ENCODE measurements around the gene MYO15A. TPM values are rescaled to one million over a fixed set of nuclear protein-coding genes. Genes with fewer than 3 reads are reported as not detected.

The MYO15A gene
- total RNA-seq, 2 experiments from 2014 or later, result 0.23 to 0.35 TPM

DNA sequence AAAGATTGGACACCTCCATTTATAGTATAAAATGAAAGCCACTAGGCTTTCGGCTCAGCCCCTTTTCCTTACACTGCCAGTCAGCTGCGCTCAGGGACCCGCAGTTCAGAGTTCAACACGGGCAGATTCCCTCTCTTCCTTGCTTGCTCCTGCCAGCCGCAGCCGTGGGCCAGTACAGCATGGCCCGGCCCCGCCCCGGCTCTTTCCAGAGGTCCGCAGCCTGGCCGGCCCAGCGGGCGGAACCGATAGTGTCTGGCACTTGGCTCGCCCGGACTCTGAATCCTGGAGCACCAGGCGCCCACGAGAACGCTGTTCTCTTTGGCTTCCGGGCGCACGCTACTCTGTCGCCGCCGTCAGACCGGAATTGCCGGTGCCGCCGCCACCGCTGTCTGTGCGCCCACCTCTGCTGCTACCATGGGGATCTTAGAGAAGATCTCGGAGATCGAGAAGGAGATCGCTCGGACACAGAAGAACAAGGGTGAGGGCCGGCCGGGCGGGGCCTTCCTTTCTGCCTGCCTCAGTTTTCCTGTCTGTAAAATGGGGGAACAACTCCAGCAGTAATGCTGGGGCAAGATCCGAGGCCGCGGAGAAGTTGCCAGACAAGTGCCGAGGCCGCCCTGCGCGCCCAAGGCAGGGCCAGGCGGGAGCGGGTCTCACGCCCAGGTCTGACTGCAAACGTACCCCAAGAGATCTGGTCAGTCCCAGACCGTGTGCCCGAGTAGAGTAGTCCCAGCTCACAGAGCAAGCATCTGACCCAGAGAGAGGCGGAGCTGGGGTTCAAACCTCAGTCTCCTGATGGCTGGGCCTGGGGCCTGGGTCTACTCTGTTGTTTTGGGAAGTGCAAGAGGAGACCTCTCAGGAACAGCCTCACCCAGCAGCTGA, 20.7 kb upstream of the MYO15A start, which contains the start of gene DRG2:
Gene DRG2, plus strand, starts transcription at position 339 of the 882 bp plus-strand sequence. Its CDS starts 76 bp downstream, at position 415.
- CTCF ChIA-PET, result interaction anchor here (0.5 to 1.4 kb wide), 3 partner anchors 11 to 732 kb away, joined by 3 to 5 read pairs (median 3); no protein-coding TSS in a partner anchor
- Mint-ChIP-seq H3K27me3 (no peaks in the 10 kb centered on the region), H3K4me3 (peak within 1 kb of the TSS; percentile 99), H3K4me1 (peaks cover 25% of the 10 kb centered on the region), H3K36me3 (ENCODE audit: low read depth) (peaks cover 7% of the 10 kb centered on the region), H3K9me3 (no peaks in the 10 kb centered on the region), H3K27ac (peak within 1 kb of the TSS; percentile 99)
- peak; percentile 86 for DNase-seq
- POLR2A ChIA-PET, result no interaction called here

DNA sequence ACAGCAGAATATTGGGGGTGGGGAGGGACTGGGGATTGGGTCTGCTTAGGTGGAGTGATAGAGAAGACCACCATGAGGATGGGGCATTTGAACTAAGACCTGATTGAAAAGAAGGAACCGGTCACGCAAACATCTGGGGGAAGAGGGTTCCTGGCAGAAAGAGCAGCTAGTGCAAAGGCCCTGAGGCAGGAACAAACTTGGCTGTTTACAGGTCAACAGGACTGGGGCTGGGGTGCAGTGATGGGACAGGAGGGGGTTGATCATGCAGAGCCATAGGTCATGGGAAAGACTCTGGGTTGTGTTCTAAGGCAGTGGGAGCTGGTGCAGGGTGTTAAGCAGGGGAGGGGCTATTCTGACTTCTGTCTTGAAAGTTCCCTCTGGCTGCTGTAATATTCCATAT, 18.9 kb upstream of the MYO15A start:
- POLR2A ChIA-PET, result no interaction called here
- Mint-ChIP-seq H3K9me3 (no peaks in the 10 kb centered on the region), H3K36me3 (ENCODE audit: low read depth) (peaks cover 21% of the 10 kb centered on the region)

DNA sequence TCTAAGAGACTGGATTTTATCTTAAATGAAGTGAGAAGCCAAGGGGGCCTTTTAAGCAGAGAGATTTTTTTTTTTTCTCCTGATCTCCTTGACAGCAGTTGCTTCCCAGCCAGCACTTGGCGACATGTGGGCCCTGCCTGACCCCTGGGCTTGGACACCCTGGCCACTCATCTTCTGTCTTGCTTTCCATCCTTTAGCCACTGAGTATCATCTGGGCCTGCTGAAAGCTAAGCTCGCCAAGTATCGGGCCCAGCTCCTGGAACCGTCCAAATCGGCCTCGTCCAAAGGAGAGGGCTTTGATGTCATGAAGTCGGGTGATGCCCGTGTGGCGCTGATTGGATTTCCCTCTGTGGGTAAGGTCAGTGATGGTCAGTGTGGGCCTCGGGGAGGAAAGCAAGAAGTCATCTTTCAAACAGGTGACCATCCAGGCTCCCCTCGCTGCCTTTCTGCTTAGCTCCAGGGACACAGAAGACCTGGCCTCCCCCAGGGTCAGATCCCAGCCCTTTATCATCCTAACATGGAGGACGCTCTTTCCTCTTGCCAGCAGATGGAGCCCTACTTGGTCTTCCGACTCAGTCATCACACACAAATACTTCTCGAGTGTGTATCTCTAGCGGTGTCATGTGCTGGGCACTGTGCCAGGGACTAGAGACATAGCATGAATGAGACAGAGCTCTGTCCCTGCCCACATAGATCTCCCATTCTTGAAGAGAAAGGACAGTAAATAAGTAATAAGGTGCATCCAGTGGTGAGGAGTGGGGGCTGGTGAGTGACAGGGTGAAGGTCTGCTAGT, 14.7 kb upstream of the MYO15A start:
- H3K4me3 Mint-ChIP-seq, result no peak overlapping the region

More for the DNA sequence above, 18.9 kb upstream of the MYO15A start:
- peaks cover 27% of the 10 kb centered on the region for H3K4me1 Mint-ChIP-seq
- no peaks in the 10 kb centered on the region for H3K27me3 Mint-ChIP-seq
- no peak for DNase-seq
- CTCF ChIA-PET, result no interaction called here
- H3K27ac Mint-ChIP-seq, result no peak overlapping the region
- H3K4me3 Mint-ChIP-seq, result peak overlapping the region; percentile 99

DNA sequence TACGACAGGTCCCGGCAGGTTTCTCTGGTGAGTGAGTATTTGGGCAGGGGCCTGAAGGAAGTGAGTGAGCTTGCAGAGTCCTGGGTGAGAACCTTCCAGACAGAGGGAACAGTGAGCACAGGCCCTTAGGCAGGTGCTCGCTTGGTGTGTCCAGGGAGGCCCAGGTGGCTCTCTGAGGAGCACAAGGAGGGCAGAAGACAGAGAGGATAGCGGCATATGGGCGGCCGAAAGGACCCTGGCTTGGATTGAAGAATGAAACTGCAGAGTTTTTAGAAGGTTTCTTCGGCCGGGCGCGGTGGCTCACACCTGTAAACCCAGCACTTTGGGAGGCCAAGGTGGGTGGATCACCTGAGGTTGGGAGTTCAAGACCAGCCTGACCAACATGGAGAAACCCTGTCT, 14.1 kb upstream of the MYO15A start:
- POLR2A ChIA-PET, result no interaction called here

More for the DNA sequence above, 14.7 kb upstream of the MYO15A start:
- peaks cover 34% of the 10 kb centered on the region for H3K36me3 Mint-ChIP-seq (ENCODE audit: low read depth)
- H3K4me1 Mint-ChIP-seq, result peaks cover 16% of the 10 kb centered on the region
- ChIA-PET CTCF (no interaction called here), POLR2A (no interaction called here)
- no peaks in the 10 kb centered on the region for H3K27me3 Mint-ChIP-seq
- DNase-seq, result no peak
- H3K9me3 Mint-ChIP-seq, result no peaks in the 10 kb centered on the region
- H3K27ac Mint-ChIP-seq, result peak overlapping the region; percentile 10

DNA sequence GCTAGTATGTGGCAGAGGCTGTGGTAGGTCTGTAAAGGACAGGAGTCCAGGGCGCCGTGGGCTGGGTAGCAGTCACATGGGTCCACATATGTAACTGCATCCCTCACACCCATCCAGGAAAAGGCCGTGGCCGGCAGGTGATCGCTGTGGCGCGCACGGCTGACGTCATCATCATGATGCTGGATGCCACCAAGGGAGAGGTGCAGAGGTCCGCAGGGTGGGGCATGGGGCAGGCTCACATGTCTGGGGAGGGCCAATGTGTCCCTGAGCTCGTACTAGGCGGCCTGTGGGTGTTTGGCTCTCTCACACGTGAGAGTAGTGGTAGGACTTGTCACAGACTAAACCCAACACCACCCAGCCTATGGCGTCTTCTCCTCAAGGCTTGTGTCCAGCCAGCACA, 9.0 kb upstream of the MYO15A start:
- Mint-ChIP-seq H3K27ac (no peak overlapping the region), H3K9me3 (no peaks in the 10 kb centered on the region), H3K36me3 (ENCODE audit: low read depth) (peaks cover 15% of the 10 kb centered on the region), H3K27me3 (no peaks in the 10 kb centered on the region), H3K4me3 (no peak overlapping the region), H3K4me1 (peaks cover 2% of the 10 kb centered on the region)
- DNase-seq, result no peak
- ChIA-PET CTCF (interaction anchor here (0.6 to 1.5 kb wide), 3 partner anchors 13 to 1767 kb away, joined by 3 to 5 read pairs (median 3); no protein-coding TSS in a partner anchor), POLR2A (no interaction called here)

More for the DNA sequence above, 14.1 kb upstream of the MYO15A start:
- no peak overlapping the region for H3K4me3 Mint-ChIP-seq
- peaks cover 34% of the 10 kb centered on the region for H3K36me3 Mint-ChIP-seq (ENCODE audit: low read depth)
- peaks cover 12% of the 10 kb centered on the region for H3K4me1 Mint-ChIP-seq
- CTCF ChIA-PET, result interaction anchor here (1.3 kb wide), 1 partner anchor 35 kb away, joined by 3 read pairs; no protein-coding TSS in a partner anchor
- H3K9me3 Mint-ChIP-seq, result no peaks in the 10 kb centered on the region
- DNase-seq, result no peak
- H3K27ac Mint-ChIP-seq, result peak overlapping the region; percentile 10
- no peaks in the 10 kb centered on the region for H3K27me3 Mint-ChIP-seq

DNA sequence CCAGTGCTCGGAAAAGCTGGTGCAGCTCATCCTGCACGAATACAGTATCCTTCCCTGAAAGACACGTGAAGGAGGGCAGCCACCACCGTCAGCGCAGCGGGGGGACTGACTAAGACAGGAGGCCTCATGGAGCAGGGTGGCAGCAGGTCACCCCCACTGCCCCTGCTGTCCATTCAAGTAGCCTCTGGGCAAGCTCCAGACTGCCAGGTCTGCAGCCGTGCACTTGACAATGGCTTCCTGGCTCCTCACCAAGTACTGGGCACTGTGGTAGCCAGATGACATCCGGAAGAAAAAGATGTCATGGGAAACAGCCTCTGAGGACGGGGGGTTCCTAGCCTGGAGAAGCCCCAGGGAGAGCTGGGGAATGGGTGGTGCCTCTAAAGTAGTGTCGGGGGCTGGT, 7.9 kb upstream of the MYO15A start:
- ChIA-PET CTCF (no interaction called here), POLR2A (no interaction called here)
- Mint-ChIP-seq H3K27ac (no peak overlapping the region), H3K27me3 (no peaks in the 10 kb centered on the region), H3K4me1 (peaks cover 2% of the 10 kb centered on the region), H3K4me3 (no peak overlapping the region), H3K36me3 (ENCODE audit: low read depth) (peaks cover 12% of the 10 kb centered on the region), H3K9me3 (no peaks in the 10 kb centered on the region)
- no peak for DNase-seq

DNA sequence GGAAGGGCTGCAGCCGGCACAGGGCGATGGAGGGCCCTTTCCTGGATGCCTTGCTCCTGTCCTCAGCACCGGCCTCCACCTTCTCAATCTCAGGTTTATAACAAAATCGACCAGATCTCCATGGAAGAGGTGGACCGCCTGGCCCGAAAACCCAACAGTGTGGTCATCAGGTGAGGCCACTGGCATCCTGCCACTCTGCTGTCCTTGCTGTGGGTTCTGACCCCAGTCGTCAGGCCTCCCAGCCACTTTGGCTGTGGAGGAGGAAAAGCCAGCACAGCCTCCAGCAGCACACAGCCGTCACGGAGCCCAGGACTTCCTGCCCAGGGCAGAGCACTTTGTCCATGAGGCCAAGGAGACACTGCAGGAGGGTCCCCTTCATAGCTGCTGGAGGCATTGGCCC, 6.7 kb upstream of the MYO15A start:
- no peaks in the 10 kb centered on the region for H3K9me3 Mint-ChIP-seq
- no peak overlapping the region for H3K27ac Mint-ChIP-seq
- ChIA-PET CTCF (no interaction called here), POLR2A (interaction anchor here (0.5 kb wide), 1 partner anchor 91 kb away, joined by 3 read pairs; no protein-coding TSS in a partner anchor)
- peaks cover 1% of the 10 kb centered on the region for H3K36me3 Mint-ChIP-seq (ENCODE audit: low read depth)
- H3K4me3 Mint-ChIP-seq, result no peak overlapping the region
- H3K4me1 Mint-ChIP-seq, result no peaks in the 10 kb centered on the region
- no peaks in the 10 kb centered on the region for H3K27me3 Mint-ChIP-seq
- no peak for DNase-seq

DNA sequence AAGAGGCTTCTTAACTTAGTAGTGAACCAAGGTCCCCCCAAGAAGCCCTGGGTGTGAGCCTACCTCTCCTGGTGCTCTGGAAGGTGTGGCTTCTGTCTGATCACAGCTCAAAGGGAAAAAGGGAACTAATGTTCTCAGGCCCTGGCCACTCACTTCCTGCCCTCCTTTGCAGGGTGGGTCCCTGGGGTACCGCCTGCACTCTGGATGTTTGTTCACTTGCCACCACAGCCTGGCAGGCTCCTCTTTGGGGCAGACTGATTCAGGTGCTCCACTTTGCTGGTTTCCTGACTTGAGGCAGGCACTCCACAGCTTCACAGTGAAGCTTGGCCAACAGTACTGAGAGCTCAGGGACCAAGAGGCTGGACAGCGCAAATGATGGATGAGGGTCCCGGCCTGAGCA, 5.9 kb upstream of the MYO15A start:
- H3K36me3 Mint-ChIP-seq (ENCODE audit: low read depth), result no peaks in the 10 kb centered on the region
- no peak overlapping the region for H3K4me3 Mint-ChIP-seq
- H3K9me3 Mint-ChIP-seq, result no peaks in the 10 kb centered on the region
- ChIA-PET CTCF (no interaction called here), POLR2A (no interaction called here)
- no peak for DNase-seq
- H3K4me1 Mint-ChIP-seq, result no peaks in the 10 kb centered on the region
- H3K27ac Mint-ChIP-seq, result no peak overlapping the region
- H3K27me3 Mint-ChIP-seq, result no peaks in the 10 kb centered on the region

DNA sequence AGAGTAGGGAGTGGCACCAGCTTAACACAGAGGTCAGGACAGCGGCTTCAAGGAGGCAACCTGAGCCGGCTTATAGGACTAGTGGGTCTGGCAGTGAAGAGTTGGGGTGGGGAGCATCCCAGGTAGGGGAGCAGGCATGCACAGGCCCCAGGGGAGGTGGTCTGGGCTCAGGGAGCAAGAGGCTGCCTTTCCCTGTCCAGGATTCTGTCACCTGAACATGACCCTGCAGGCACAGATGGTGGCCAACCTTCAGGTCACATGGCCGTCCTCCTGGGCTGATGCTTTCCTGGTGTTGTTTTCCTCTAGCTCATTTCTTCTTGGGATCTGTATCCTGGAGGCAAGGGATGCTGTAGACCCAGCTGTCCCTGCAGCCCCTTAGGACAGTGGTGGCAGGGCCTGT, 3.5 kb upstream of the MYO15A start:
- ChIA-PET CTCF (no interaction called here), POLR2A (no interaction called here)
- no peaks in the 10 kb centered on the region for H3K27me3 Mint-ChIP-seq
- no peak overlapping the region for H3K4me3 Mint-ChIP-seq
- H3K27ac Mint-ChIP-seq, result no peak overlapping the region
- no peaks in the 10 kb centered on the region for H3K36me3 Mint-ChIP-seq (ENCODE audit: low read depth)
- no peak for DNase-seq
- no peaks in the 10 kb centered on the region for H3K4me1 Mint-ChIP-seq
- H3K9me3 Mint-ChIP-seq, result no peaks in the 10 kb centered on the region

DNA sequence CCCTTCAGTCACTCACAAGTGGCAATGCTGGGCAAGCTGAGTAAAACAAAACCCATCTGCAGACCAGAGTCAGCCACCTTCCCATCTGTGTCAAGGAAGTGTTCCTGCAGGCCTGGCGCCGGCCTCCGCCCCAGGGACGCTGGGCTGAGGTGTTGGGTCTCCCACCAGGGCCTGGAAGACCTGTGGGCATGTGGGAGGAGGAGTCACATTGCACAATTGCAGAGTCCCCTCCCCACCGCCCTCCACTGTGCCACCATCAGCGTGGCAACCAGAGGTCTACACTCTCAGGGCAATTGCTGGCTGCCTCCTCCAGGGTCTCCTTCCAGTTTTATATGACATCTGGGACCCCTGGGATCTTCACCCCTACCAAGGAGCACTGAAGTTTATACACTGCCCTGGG, 3.0 kb upstream of the MYO15A start:
- DNase-seq, result no peak
- CTCF ChIA-PET, result no interaction called here

DNA sequence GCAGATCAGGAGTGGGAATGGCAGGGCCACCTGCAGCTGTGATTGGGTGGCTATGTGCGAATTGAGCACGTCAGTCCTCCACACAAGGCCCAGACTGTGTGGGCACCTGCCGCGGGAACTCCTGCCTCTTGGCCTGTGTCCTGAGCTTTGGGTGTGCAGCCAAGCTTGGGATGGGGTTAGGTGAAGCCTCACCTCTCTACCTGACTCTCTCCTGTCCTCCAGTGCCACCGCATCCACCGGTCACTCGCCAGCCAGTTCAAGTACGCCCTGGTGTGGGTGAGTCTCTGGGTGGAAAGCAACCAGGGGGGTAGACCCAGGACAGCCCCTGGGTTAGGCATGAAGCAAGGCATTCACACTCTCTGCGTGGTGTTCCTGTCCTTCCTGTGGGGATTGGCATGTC, 2.3 kb upstream of the MYO15A start:
- Mint-ChIP-seq H3K9me3 (no peaks in the 10 kb centered on the region), H3K4me1 (no peaks in the 10 kb centered on the region), H3K27ac (no peak overlapping the region), H3K4me3 (no peak overlapping the region), H3K27me3 (no peaks in the 10 kb centered on the region), H3K36me3 (ENCODE audit: low read depth) (no peaks in the 10 kb centered on the region)
- ChIA-PET CTCF (no interaction called here), POLR2A (no interaction called here)
- DNase-seq, result no peak

More for the DNA sequence above, 3.0 kb upstream of the MYO15A start:
- Mint-ChIP-seq H3K36me3 (ENCODE audit: low read depth) (no peaks in the 10 kb centered on the region), H3K4me1 (no peaks in the 10 kb centered on the region), H3K27me3 (no peaks in the 10 kb centered on the region), H3K4me3 (no peak overlapping the region), H3K9me3 (no peaks in the 10 kb centered on the region), H3K27ac (no peak overlapping the region)
- POLR2A ChIA-PET, result no interaction called here

DNA sequence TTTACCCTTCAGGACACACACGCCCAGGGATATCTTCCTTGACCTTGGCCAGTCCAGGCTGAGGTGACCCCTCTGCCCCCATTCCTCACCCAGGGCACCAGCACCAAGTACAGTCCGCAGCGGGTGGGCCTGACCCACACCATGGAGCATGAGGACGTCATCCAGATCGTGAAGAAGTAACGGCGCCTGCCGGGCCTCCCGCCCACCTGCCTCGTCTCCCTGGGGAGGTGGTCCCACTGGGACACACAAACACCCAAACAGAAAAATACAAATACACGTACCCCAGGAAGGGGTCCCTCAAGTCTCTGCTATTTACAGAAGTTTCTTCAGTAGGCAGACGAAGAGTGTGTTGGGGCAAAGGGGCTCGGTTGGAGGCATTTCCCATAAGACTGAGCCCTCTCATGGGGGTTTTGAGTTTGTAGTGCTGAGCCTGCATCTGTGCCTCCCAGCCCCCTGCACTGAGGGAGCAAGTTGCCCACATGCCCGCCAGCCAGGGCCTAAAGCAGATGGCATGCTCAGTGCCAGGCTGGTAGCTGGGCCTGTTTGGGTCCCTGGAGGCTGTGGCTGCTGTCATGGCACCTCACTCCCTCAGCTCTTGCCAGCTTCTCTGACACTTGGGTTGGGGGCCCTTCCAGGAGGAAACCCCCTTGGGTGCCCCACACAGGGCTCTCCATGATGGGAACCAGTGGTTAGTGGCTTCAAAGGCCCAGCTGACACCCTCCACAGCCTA, 1.3 kb upstream of the MYO15A start:
- H3K9me3 Mint-ChIP-seq, result no peaks in the 10 kb centered on the region
- no peak for DNase-seq

More for the DNA sequence above, 1.3 kb upstream of the MYO15A start:
- ChIA-PET POLR2A (no interaction called here), CTCF (interaction anchor here (0.7 kb wide), 1 partner anchor 301 kb away, joined by 6 read pairs; no protein-coding TSS in a partner anchor)
- Mint-ChIP-seq H3K27me3 (no peaks in the 10 kb centered on the region), H3K36me3 (ENCODE audit: low read depth) (no peaks in the 10 kb centered on the region), H3K27ac (no peak overlapping the region), H3K4me1 (no peaks in the 10 kb centered on the region), H3K4me3 (no peak overlapping the region)

Measured in activated CD4-positive, alpha-beta T cell treated with anti-CD3 and anti-CD28 coated beads, Interleukin-2, amount 10 ng/mL, durations not matched to agents 7 days and 5 days (primary cell).